ENCODE data around the gene RASSF5. TPM values are rescaled to one million over a fixed set of nuclear protein-coding genes. Genes with fewer than 3 reads are reported as not detected.
A peak's percentile ranks its signal among the peaks of the same experiment; 100 is the strongest.

The RASSF5 gene
- total and polyA plus RNA-seq, 10 of the 15 experiments (the other 5 are each of a cell fraction or from before 2014, with no cell fraction given), result 14.0 to 89.6 (median 68.9) TPM

DNA sequence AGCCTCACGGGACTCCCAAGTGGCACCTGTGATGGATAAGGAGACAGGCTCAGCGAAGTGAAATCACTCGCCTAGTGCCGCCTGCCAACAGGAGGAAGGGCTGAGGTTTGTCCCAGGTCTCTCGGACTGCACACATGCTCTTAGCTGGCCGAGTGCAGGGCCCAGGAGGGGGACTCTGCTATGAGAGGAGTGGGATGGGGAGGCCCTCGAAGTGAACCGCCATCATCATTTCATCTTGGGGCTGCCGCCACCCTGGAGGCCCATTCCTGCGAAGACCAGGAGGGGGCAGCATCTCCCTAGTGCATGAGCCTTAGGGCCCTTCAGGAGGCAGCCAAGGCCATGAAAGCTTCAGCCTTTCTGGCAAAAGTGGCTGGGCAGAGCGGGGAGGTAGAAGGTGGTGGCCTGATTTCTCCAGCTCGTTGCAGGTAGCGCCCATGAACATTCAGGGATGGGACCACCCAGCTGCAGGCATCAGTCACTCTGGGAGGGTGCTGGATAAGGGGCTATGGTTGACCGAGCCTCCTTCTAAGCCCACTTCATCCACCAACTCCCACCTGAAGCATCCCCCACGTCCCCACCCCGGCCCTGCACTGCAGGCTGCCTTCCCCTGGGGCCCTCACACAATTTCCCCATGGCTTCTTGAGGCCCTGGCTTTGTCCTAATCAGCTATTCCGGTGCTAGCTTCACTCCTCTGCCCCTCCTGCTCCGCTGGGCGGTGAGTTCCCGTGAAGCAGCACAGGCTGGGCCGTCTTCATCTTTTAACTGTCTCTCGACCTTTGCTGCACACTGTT is 17.2 kb upstream of the RASSF5 start (continued):
- TF ChIP-seq NFYB (IDR thresholded peaks at IDR 0.05; ENCODE audit: insufficient read depth, low read depth, low read length), result no peak
- peak; percentile 49; the same call in 1 of the 2 replicates for TF ChIP-seq SMARCA5 (IDR thresholded peaks at IDR 0.05)
- TF ChIP-seq, protein P1, sequence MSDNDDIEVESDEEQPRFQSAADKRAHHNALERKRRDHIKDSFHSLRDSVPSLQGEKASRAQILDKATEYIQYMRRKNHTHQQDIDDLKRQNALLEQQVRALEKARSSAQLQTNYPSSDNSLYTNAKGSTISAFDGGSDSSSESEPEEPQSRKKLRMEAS (IDR thresholded peaks at IDR 0.05; ENCODE audit: low read depth, low read length), result no peak
- TF ChIP-seq IKZF2 (IDR thresholded peaks at IDR 0.05), result no peak
- peak; percentile 92 for TF ChIP-seq SMC3 (IDR thresholded peaks at IDR 0.05; ENCODE audit: borderline replicate concordance, low read length)
- TF ChIP-seq, protein P2, sequence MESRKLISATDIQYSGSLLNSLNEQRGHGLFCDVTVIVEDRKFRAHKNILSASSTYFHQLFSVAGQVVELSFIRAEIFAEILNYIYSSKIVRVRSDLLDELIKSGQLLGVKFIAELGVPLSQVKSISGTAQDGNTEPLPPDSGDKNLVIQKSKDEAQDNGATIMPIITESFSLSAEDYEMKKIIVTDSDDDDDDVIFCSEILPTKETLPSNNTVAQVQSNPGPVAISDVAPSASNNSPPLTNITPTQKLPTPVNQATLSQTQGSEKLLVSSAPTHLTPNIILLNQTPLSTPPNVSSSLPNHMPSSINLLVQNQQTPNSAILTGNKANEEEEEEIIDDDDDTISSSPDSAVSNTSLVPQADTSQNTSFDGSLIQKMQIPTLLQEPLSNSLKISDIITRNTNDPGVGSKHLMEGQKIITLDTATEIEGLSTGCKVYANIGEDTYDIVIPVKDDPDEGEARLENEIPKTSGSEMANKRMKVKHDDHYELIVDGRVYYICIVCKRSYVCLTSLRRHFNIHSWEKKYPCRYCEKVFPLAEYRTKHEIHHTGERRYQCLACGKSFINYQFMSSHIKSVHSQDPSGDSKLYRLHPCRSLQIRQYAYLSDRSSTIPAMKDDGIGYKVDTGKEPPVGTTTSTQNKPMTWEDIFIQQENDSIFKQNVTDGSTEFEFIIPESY (IDR thresholded peaks at IDR 0.05), result peak; percentile 99
- TF ChIP-seq TARDBP (IDR thresholded peaks at IDR 0.05; ENCODE audit: borderline replicate concordance), result no peak
- no peak for TF ChIP-seq TCF12 (IDR thresholded peaks at IDR 0.05; ENCODE audit: low read depth, low read length)
- TF ChIP-seq, protein P3, sequence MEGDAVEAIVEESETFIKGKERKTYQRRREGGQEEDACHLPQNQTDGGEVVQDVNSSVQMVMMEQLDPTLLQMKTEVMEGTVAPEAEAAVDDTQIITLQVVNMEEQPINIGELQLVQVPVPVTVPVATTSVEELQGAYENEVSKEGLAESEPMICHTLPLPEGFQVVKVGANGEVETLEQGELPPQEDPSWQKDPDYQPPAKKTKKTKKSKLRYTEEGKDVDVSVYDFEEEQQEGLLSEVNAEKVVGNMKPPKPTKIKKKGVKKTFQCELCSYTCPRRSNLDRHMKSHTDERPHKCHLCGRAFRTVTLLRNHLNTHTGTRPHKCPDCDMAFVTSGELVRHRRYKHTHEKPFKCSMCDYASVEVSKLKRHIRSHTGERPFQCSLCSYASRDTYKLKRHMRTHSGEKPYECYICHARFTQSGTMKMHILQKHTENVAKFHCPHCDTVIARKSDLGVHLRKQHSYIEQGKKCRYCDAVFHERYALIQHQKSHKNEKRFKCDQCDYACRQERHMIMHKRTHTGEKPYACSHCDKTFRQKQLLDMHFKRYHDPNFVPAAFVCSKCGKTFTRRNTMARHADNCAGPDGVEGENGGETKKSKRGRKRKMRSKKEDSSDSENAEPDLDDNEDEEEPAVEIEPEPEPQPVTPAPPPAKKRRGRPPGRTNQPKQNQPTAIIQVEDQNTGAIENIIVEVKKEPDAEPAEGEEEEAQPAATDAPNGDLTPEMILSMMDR (IDR thresholded peaks at IDR 0.05 in 2 of 3, conservative IDR thresholded peaks at IDR 0.05 in 1 of 3; ENCODE audit: control insufficient read depth in 2 of 3, extremely low read depth in 1 of 3, insufficient read depth in 1 of 3, low read depth in 3 of 3, low read length in 3 of 3), result peak; percentile 91 to 97 (median 96)
- TF ChIP-seq WRNIP1 (IDR thresholded peaks at IDR 0.05; ENCODE audit: borderline replicate concordance, low read depth, low read length), result 0 out of 2 replicates have a peak, but pooled peaks have one; percentile 53
- no peak for TF ChIP-seq ZNF384 (IDR thresholded peaks at IDR 0.05; ENCODE audit: borderline replicate concordance, low read depth, low read length)
- no peak for TF ChIP-seq CEBPB (IDR thresholded peaks at IDR 0.05; ENCODE audit: borderline replicate concordance in 1 of 2, low read depth in 2 of 2, low read length in 2 of 2)
- TF ChIP-seq RB1 (IDR thresholded peaks at IDR 0.05; ENCODE audit: borderline replicate concordance), result 0 out of 2 replicates have a peak, but pooled peaks have one; percentile 26
- TF ChIP-seq MEF2A (IDR thresholded peaks at IDR 0.05; ENCODE audit: insufficient read depth, low read depth, low read length), result no peak
- TF ChIP-seq RAD21 (IDR thresholded peaks at IDR 0.05; ENCODE audit: insufficient read depth, low read depth, low read length), result peak; percentile 97
- no peak for TF ChIP-seq NBN (IDR thresholded peaks at IDR 0.05)
- peak; percentile 26; the same call in 1 of the 3 replicates for TF ChIP-seq POU2F2 (IDR thresholded peaks at IDR 0.05; ENCODE audit: borderline replicate concordance, low read depth, low read length)
- peak; percentile 87 for TF ChIP-seq YY1 (IDR thresholded peaks at IDR 0.05; ENCODE audit: low read depth, low read length)
- TF ChIP-seq STAT1 (conservative IDR thresholded peaks at IDR 0.05), result 0 out of 2 replicates have a peak, but pooled peaks have one; percentile 25
- TF ChIP-seq, protein P4, sequence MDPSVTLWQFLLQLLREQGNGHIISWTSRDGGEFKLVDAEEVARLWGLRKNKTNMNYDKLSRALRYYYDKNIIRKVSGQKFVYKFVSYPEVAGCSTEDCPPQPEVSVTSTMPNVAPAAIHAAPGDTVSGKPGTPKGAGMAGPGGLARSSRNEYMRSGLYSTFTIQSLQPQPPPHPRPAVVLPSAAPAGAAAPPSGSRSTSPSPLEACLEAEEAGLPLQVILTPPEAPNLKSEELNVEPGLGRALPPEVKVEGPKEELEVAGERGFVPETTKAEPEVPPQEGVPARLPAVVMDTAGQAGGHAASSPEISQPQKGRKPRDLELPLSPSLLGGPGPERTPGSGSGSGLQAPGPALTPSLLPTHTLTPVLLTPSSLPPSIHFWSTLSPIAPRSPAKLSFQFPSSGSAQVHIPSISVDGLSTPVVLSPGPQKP (IDR thresholded peaks at IDR 0.05; ENCODE audit: low read depth, low read length), result no peak
- TF ChIP-seq CREM (IDR thresholded peaks at IDR 0.05; ENCODE audit: low read depth), result no peak
- TF ChIP-seq NFYA (IDR thresholded peaks at IDR 0.05; ENCODE audit: borderline replicate concordance, low read depth, low read length), result no peak
- no peak for TF ChIP-seq MXI1 (IDR thresholded peaks at IDR 0.05; ENCODE audit: low read depth, low read length)
- TF ChIP-seq ESRRA (IDR thresholded peaks at IDR 0.05; ENCODE audit: low read length), result no peak
- no peak for TF ChIP-seq POLR2A (IDR thresholded peaks at IDR 0.05; ENCODE audit: low read depth, low read length)
- no peak for TF ChIP-seq EZH2 (IDR thresholded peaks at IDR 0.05; ENCODE audit: borderline replicate concordance, control insufficient read depth, low read depth, low read length)
- TF ChIP-seq GABPA (IDR thresholded peaks at IDR 0.05; ENCODE audit: low read depth), result no peak
